Measurements from ENCODE around the gene PLOD2. TPM values are rescaled to one million over a fixed set of nuclear protein-coding genes. Genes with fewer than 3 reads are reported as not detected.
"Not testable (repeated sequence)": the region's sequence is repeated elsewhere in the genome, so short reads cannot be mapped to it uniquely, and the experiment has no call there.

The PLOD2 gene
- total RNA-seq, 1 donor from 2014 or later: 2.0 TPM

- H3K36me3 Mint-ChIP-seq (ENCODE audit: low read depth): no peaks in the 10 kb centered on the region
- no peaks in the 10 kb centered on the region for H3K27me3 Mint-ChIP-seq
- H3K4me3 Mint-ChIP-seq: no peak overlapping the region
- no peak for DNase-seq
- no peak overlapping the region for H3K27ac Mint-ChIP-seq
- peaks cover 12% of the 10 kb centered on the region for H3K9me3 Mint-ChIP-seq
- H3K4me1 Mint-ChIP-seq: no peaks in the 10 kb centered on the region
- intact Hi-C loops (cut with micrococcal nuclease): no loop called here
These were observed 45.4 kb downstream of the PLOD2 start for GRCh38 chr3:146115619-146116018.

GRCh38 chr3:146113804-146114203, 47.2 kb downstream of the PLOD2 start:
- H3K27me3 Mint-ChIP-seq; H3K4me1 Mint-ChIP-seq; H3K27ac Mint-ChIP-seq; H3K4me3 Mint-ChIP-seq; DNase-seq; intact Hi-C loops (cut with micrococcal nuclease); H3K36me3 Mint-ChIP-seq (ENCODE audit: low read depth): not testable (repeated sequence)
- peaks cover 12% of the 10 kb centered on the region for H3K9me3 Mint-ChIP-seq

DNA sequence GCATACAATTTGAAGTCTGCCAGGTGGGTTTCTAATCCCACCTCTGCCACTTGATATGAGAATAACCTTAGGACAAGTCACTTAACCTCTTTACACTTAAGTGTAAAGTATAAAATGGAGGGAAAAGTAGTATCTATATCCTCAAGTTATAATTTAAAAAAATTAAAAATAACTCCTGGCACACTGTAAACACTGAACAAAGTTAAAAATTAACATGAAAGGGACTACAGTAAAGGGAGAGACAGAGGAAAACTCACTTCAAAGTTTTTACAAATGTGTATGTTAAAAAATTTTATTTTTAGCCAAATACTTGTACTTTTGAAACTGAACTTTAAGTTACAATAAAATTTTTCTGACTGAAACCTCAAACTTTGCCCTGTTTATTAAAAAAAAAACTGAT, 49.6 kb downstream of the PLOD2 start:
- Mint-ChIP-seq H3K27ac (no peak overlapping the region), H3K9me3 (peaks cover 12% of the 10 kb centered on the region), H3K36me3 (ENCODE audit: low read depth) (no peaks in the 10 kb centered on the region), H3K4me1 (no peaks in the 10 kb centered on the region), H3K4me3 (no peak overlapping the region), H3K27me3 (no peaks in the 10 kb centered on the region)
- intact Hi-C loops (cut with micrococcal nuclease): no loop called here
- no peak for DNase-seq

DNA sequence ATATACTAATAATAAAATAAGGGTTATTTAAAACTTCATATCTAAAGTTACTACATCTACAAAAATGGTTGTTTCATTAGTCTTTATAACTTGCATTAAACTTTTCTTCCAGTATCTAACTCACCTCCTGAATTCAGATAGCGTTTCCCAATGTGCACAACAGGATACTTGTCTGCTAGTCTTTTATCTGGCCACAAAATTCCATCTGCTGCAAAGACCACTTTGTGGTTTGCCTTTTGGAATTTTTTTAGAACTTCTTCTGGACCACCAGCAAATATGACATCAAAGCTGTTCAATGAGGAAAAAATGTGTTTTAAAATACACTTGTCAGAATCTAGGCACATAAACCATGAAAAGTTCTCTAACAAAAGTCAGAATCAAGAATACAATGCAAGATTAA, 50.8 kb downstream of the PLOD2 start:
- H3K36me3 Mint-ChIP-seq (ENCODE audit: low read depth): no peaks in the 10 kb centered on the region
- peaks cover 8% of the 10 kb centered on the region for H3K9me3 Mint-ChIP-seq
- H3K27me3 Mint-ChIP-seq: no peaks in the 10 kb centered on the region
- no peak overlapping the region for H3K27ac Mint-ChIP-seq
- no peak for DNase-seq
- no peaks in the 10 kb centered on the region for H3K4me1 Mint-ChIP-seq
- intact Hi-C loops (cut with micrococcal nuclease): no loop called here
- no peak overlapping the region for H3K4me3 Mint-ChIP-seq

GRCh38 chr3:146106986-146107385, 54.0 kb downstream of the PLOD2 start:
- intact Hi-C loops (cut with micrococcal nuclease): no loop called here
- Mint-ChIP-seq H3K27ac (no peak overlapping the region), H3K9me3 (no peaks in the 10 kb centered on the region), H3K36me3 (ENCODE audit: low read depth) (no peaks in the 10 kb centered on the region), H3K27me3 (no peaks in the 10 kb centered on the region), H3K4me3 (no peak overlapping the region), H3K4me1 (no peaks in the 10 kb centered on the region)
- DNase-seq: no peak

DNA sequence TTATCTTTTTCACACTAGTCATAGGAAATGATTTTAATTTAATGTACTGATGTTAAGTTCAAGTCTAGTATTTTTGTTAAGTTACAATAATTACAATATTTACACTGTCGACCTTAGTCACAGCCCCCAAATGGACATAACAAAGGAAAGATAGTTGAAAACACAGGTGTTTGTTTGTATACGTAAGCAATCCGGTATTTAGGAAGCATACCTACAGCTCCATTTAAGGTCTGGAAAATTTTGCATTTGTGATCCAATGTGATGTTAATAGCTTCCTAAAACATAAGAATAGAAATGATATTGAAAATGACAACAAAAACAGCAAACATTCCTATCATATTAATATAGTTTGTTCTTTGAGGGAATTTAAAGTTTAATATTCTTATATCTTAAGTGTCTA, 56.9 kb downstream of the PLOD2 start:
- no peak for DNase-seq
- H3K27me3 Mint-ChIP-seq: no peaks in the 10 kb centered on the region
- H3K27ac Mint-ChIP-seq: no peak overlapping the region
- H3K36me3 Mint-ChIP-seq (ENCODE audit: low read depth): no peaks in the 10 kb centered on the region
- H3K4me3 Mint-ChIP-seq: no peak overlapping the region
- H3K9me3 Mint-ChIP-seq: no peaks in the 10 kb centered on the region
- intact Hi-C loops (cut with micrococcal nuclease): no loop called here
- no peaks in the 10 kb centered on the region for H3K4me1 Mint-ChIP-seq

- no peaks in the 10 kb centered on the region for H3K9me3 Mint-ChIP-seq
- intact Hi-C loops (cut with micrococcal nuclease): no loop called here
- H3K36me3 Mint-ChIP-seq (ENCODE audit: low read depth): no peaks in the 10 kb centered on the region
- H3K4me1 Mint-ChIP-seq: no peaks in the 10 kb centered on the region
- H3K27ac Mint-ChIP-seq: no peak overlapping the region
- no peaks in the 10 kb centered on the region for H3K27me3 Mint-ChIP-seq
- H3K4me3 Mint-ChIP-seq: no peak overlapping the region
- DNase-seq: no peak
These were observed 58.1 kb downstream of the PLOD2 start for GRCh38 chr3:146102885-146103284.

DNA sequence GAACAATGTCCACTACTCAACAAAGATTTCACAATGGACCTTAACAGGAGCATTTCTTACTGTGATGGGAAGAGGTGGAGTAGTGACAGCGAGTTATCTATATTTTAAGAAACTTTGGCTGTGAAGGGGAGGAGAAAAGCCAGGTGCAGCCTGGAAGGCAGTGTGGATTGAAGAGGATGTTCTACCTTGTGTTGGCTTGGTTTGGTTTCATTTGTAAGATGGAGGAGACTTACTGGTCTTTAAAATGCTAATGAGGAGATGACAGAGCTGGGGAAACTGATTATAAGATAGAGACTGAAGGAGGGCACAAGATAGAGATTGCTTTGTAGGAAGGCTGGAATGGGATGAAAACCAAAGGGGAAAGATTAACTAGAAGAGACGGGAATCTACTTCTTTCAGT, 59.4 kb downstream of the PLOD2 start:
- intact Hi-C loops (cut with micrococcal nuclease): no loop called here
- Mint-ChIP-seq H3K36me3 (ENCODE audit: low read depth) (no peaks in the 10 kb centered on the region), H3K4me3 (no peak overlapping the region), H3K27me3 (no peaks in the 10 kb centered on the region), H3K9me3 (no peaks in the 10 kb centered on the region), H3K4me1 (no peaks in the 10 kb centered on the region), H3K27ac (no peak overlapping the region)
- no peak for DNase-seq

GRCh38 chr3:146100825-146101444, 60.0 kb downstream of the PLOD2 start:
- no peak for DNase-seq
- intact Hi-C loops (cut with micrococcal nuclease): no loop called here
- H3K4me1 Mint-ChIP-seq: no peaks in the 10 kb centered on the region
- H3K36me3 Mint-ChIP-seq (ENCODE audit: low read depth): no peaks in the 10 kb centered on the region
- no peaks in the 10 kb centered on the region for H3K9me3 Mint-ChIP-seq
- no peaks in the 10 kb centered on the region for H3K27me3 Mint-ChIP-seq
- H3K27ac Mint-ChIP-seq: no peak overlapping the region
- no peak overlapping the region for H3K4me3 Mint-ChIP-seq

DNA sequence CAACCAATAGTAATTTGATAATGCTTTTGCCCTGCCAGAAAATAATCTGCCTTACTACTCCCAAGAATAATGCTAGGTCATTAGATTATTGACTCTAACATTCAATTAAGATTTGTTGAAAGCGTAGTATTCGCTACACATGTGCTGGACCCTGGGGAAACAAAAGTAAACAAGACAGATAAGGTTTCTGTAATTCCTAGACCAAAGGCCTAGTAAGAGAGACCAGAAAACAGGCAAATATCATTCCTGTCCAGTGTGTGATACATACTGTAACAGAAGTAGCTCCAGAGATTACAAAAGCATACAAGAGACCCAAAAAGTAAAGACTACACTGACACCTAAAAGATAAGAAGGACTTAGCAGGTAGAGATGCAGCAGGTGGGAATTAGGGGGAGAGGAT, 60.8 kb downstream of the PLOD2 start:
- Mint-ChIP-seq H3K4me1 (no peaks in the 10 kb centered on the region), H3K9me3 (no peaks in the 10 kb centered on the region), H3K36me3 (ENCODE audit: low read depth) (no peaks in the 10 kb centered on the region), H3K4me3 (no peak overlapping the region), H3K27ac (no peak overlapping the region), H3K27me3 (no peaks in the 10 kb centered on the region)
- intact Hi-C loops (cut with micrococcal nuclease): no loop called here
- DNase-seq: no peak

DNA sequence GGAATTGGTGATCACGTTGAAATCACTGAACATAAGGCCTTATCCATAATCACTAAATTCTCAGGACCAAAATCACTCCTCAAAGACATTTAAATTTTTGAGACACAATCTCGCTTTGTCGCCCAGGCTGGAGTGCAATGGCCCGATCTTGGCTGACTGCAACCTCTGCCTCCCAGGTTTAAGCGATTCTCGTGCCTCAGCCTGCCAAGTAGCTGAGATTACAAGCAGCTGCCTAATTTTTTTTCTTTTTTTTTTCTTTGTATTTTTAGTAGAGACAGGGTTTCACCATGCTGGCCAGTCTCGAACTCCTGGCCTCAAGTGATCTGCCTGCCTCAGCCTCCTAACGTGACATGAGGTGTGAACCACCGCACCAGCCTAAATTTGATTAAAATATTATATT, 61.7 kb downstream of the PLOD2 start:
- intact Hi-C loops (cut with micrococcal nuclease): no loop called here
- H3K27me3 Mint-ChIP-seq: no peaks in the 10 kb centered on the region
- no peak overlapping the region for H3K4me3 Mint-ChIP-seq

GRCh38 chr3:146093896-146094295, 67.1 kb downstream of the PLOD2 start:
- H3K4me3 Mint-ChIP-seq: no peak overlapping the region
- H3K9me3 Mint-ChIP-seq: no peaks in the 10 kb centered on the region
- H3K27ac Mint-ChIP-seq: no peak overlapping the region
- no peaks in the 10 kb centered on the region for H3K27me3 Mint-ChIP-seq
- intact Hi-C loops (cut with micrococcal nuclease): no loop called here
- no peak for DNase-seq
- no peaks in the 10 kb centered on the region for H3K4me1 Mint-ChIP-seq
- no peaks in the 10 kb centered on the region for H3K36me3 Mint-ChIP-seq (ENCODE audit: low read depth)

More for the DNA sequence above, 61.7 kb downstream of the PLOD2 start:
- no peak for DNase-seq
- H3K9me3 Mint-ChIP-seq: no peaks in the 10 kb centered on the region
- H3K4me1 Mint-ChIP-seq: no peaks in the 10 kb centered on the region
- no peak overlapping the region for H3K27ac Mint-ChIP-seq
- no peaks in the 10 kb centered on the region for H3K36me3 Mint-ChIP-seq (ENCODE audit: low read depth)

- no peaks in the 10 kb centered on the region for H3K4me1 Mint-ChIP-seq
- H3K27me3 Mint-ChIP-seq: no peaks in the 10 kb centered on the region
- H3K27ac Mint-ChIP-seq: no peak overlapping the region
- no peaks in the 10 kb centered on the region for H3K36me3 Mint-ChIP-seq (ENCODE audit: low read depth)
- DNase-seq: no peak
- no peaks in the 10 kb centered on the region for H3K9me3 Mint-ChIP-seq
- intact Hi-C loops (cut with micrococcal nuclease): no loop called here
- H3K4me3 Mint-ChIP-seq: no peak overlapping the region
These were observed 68.8 kb downstream of the PLOD2 start for GRCh38 chr3:146092230-146092629.

DNA sequence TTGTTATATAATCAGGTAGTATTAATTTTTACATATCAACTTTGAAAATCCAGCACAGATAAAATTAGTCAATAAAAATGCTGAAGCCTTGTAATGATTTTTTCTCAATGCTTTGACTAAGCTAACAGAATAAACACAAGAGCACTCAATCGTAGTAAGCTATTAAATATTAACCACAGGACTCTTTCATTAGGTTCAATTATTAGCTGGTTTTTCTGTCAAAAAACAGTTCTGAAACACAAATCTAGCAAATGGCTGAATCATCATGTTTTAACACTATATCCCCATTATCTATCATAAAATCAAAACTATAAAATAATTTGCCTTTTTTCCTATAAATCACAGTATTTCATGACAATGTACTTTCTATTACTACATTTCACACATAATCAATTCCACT, 69.6 kb downstream of the PLOD2 start:
- DNase-seq: no peak
- Mint-ChIP-seq H3K4me3 (no peak overlapping the region), H3K27me3 (no peaks in the 10 kb centered on the region), H3K36me3 (ENCODE audit: low read depth) (no peaks in the 10 kb centered on the region), H3K27ac (no peak overlapping the region), H3K9me3 (no peaks in the 10 kb centered on the region), H3K4me1 (no peaks in the 10 kb centered on the region)
- intact Hi-C loops (cut with micrococcal nuclease): no loop called here

GRCh38 chr3:146090521-146090920, 70.5 kb downstream of the PLOD2 start:
- DNase-seq: no peak
- intact Hi-C loops (cut with micrococcal nuclease): no loop called here
- Mint-ChIP-seq H3K27me3 (no peaks in the 10 kb centered on the region), H3K36me3 (ENCODE audit: low read depth) (no peaks in the 10 kb centered on the region), H3K4me1 (no peaks in the 10 kb centered on the region), H3K9me3 (no peaks in the 10 kb centered on the region), H3K4me3 (no peak overlapping the region), H3K27ac (no peak overlapping the region)
